Fibroblast of the conjunctiva (primary cell): Measurements from ENCODE around the gene GALK1.

ENCODE experiments used
- DNase-seq: peaks from one replicate; pipeline ENCODE4 v3.0.0-alpha.2; 2010; ENCODE audit warnings: low read depth

The GALK1 gene

GRCh38 chr17:75724016-75725003 lies 40.7 kb downstream of the GALK1 start:
- no peak for DNase-seq

- no peak for DNase-seq
Measured at GRCh38 chr17:75723171-75723930, 41.6 kb downstream of the GALK1 start.

GRCh38 chr17:75722542-75723095 lies 42.4 kb downstream of the GALK1 start:
- DNase-seq, result no peak

GRCh38 chr17:75722076-75722475 lies 42.9 kb downstream of the GALK1 start:
- DNase-seq, result no peak

- no peak for DNase-seq
Measured at GRCh38 chr17:75721463-75722011, 43.5 kb downstream of the GALK1 start.

GRCh38 chr17:75720656-75721462 lies 44.1 kb downstream of the GALK1 start, which contains the start of gene ITGB4:
TSS of gene ITGB4 (plus strand) at chr17:75721459. CDS start at chr17:75724704, 3,245 bp downstream.
- no peak for DNase-seq

- no peak for DNase-seq
Measured at GRCh38 chr17:75719732-75720131, 45.3 kb downstream of the GALK1 start.

GRCh38 chr17:75712446-75712845 lies 52.5 kb downstream of the GALK1 start:
- DNase-seq, result no peak
